ENCODE measurements around the gene KCNMB4. TPM values are rescaled to one million over a fixed set of nuclear protein-coding genes. Genes with fewer than 3 reads are reported as not detected.

KCNMB4 gene, protein sequence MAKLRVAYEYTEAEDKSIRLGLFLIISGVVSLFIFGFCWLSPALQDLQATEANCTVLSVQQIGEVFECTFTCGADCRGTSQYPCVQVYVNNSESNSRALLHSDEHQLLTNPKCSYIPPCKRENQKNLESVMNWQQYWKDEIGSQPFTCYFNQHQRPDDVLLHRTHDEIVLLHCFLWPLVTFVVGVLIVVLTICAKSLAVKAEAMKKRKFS
- total RNA-seq (2022; extraction: Qiagen RNA extraction; ENCODE audit: low read depth): 0.12 to 0.26 TPM (median 0.15 TPM) in 5 replicates

DNA sequence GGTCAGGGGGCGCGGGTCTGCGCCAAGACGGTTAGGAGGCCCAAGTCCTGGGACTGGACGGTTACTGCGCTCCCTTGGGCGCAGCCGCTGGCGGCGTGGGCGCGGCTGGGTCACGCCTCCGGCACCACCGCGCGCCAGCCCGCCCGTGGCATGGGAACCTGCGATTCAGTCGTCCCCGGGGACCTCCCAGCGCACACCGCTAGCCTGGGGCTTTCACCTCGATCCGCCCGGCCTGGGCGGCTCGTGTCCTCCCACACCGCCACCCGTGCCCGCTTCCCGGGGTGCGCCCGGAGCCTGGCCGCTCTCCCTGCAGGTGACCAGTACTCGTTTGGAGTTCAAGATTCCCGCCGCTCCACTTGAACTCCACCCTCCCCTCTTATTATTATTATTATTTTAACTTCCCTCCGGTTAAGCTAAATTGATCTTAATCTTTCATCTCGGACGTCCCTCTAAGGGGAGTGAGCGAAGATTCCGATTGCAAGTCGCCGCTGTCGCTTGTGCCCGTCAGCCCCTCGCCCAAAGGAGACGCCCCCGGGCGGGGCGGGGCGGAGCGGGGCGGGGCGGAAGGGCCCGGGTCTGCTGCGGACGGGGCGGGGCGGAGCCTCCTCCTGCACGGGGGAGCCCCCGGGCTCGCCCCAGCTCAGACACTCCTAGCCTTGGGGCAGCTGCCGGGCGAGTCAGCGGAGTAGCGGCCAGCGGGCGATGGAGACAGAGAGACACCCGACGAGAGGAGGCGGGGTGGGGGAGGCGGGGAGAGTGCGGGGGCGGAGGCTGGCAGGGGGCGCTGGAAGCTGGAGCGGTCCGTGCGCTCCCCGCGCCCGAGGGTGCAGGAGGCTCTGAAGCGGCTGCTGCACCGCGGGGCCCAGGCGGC lies at the start of gene KCNMB4:
Gene KCNMB4 (plus strand): TSS at position 643 of the 871 bp plus-strand sequence. CDS start 445 bp downstream, outside the sequence.

Other genes starting within 250 kb of the KCNMB4 start
- gene CNOT2, start 122.9 kb upstream of the KCNMB4 start, total RNA-seq (2022; extraction: Qiagen RNA extraction; ENCODE audit: low read depth): 29.4 to 49.1 TPM (median 38.5 TPM) in 5 replicates